ENCODE results near the gene MAML2. TPM values are rescaled to one million over a fixed set of nuclear protein-coding genes. Genes with fewer than 3 reads are reported as not detected.

The MAML2 gene
- total and polyA plus RNA-seq, 2 of the 8 experiments (the other 6 are each of a cell fraction or from before 2014, with no cell fraction given): 3.8 to 6.6 TPM

DNA sequence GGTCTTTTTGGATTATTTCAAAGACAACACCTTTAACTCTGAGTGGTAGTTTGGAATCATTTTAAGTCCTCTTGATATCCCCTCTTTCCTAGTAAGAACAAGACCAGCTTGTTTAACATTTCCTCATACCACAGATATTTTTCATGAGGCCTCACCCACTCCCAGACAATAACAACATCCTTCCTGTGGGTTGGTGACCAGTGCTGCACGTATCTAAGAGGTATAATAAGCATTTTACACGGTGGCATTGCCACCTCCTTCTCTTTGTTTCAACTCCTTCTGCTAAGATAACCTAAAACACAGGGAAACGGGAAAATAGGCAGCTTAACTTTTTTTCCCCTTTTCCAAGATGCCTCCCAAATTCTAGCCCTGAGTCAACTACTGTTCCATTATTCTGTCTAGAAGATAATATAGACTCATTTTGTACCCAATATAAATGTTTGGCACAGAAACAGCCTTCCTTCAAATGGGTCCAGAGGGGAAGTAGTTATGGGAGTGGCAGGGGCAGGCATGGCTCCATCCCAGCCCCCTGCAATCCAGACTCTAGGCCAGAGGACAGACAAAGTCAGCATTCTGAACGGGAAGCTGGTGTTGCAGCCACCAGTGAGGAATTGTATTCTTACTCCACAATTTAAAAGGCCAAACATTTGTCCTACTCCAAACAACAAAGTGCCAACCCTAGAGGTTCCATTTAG is 28.5 kb downstream of the MAML2 start:
- H3K79me2 ChIP-seq (ENCODE audit: control insufficient read depth in 1 of 2, insufficient read depth in 2 of 2, low read length in 2 of 2): no peaks in the 10 kb centered on the region
- no peak overlapping the region for H2BK20ac ChIP-seq (ENCODE audit: low read length)
- H3K56ac ChIP-seq (replicated peaks; ENCODE audit: insufficient read length, low read depth, low read length): no peak overlapping the region
- FAIRE-seq (no peak), DNase-seq (ENCODE audit: low read depth in 1 of 2, low spot score in 2 of 2) (no peak)
- no peak overlapping the region for H3K18ac ChIP-seq (ENCODE audit: extremely low read depth, low read length)
- no peak overlapping the region for H3K4me3 ChIP-seq (ENCODE audit: extremely low read depth in 1 of 4, insufficient read depth in 2 of 4, low read depth in 3 of 4, low read length in 4 of 4)
- CTCF ChIA-PET (ENCODE audit: partially characterized antibody): interaction anchor here (0.7 to 0.9 kb wide), 3 partner anchors 28 to 34 kb away, joined by 3 to 4 read pairs (median 3); partner anchors contain the start of gene MAML2
- H2BK120ac ChIP-seq (replicated peaks; ENCODE audit: low read depth, low read length): no peak overlapping the region
- H3K79me1 ChIP-seq (ENCODE audit: low read depth, low read length): no peaks in the 10 kb centered on the region; the same call in 1 of the 2 replicates
- H2BK12ac ChIP-seq (ENCODE audit: low read depth, low read length): no peak overlapping the region
- H2BK5ac ChIP-seq (ENCODE audit: low read depth, low read length): no peak overlapping the region
- H3K23me2 ChIP-seq (ENCODE audit: low read depth, low read length): no peaks in the 10 kb centered on the region
- H2AFZ ChIP-seq (ENCODE audit: low read length): no peak overlapping the region
- H3K36me3 ChIP-seq (ENCODE audit: control insufficient read depth in 2 of 4, insufficient read depth in 4 of 4, low read length in 3 of 4): no peaks in the 10 kb centered on the region
- no peak overlapping the region for H3K4me2 ChIP-seq (ENCODE audit: insufficient read depth in 1 of 2, low read depth in 2 of 2, low read length in 2 of 2)
- no peaks in the 10 kb centered on the region for H3K27me3 ChIP-seq (replicated peaks in 1 of 4; ENCODE audit: control insufficient read depth in 3 of 4, extremely low read depth in 1 of 4, insufficient read depth in 3 of 4, low read length in 3 of 4)
- no peak overlapping the region for H2AK5ac ChIP-seq (ENCODE audit: low read depth, low read length)
- H3K9ac ChIP-seq (replicated peaks in 1 of 4; ENCODE audit: extremely low read depth in 1 of 4, low read depth in 3 of 4, low read length in 3 of 4): no peak overlapping the region
- no peaks in the 10 kb centered on the region for H3K9me3 ChIP-seq (ENCODE audit: insufficient read depth in 2 of 2, low read depth in 1 of 2, low read length in 1 of 2)
- no peak overlapping the region for H3K27ac ChIP-seq (ENCODE audit: low read depth, low read length)
- WGBS, 2 experiments (ENCODE audit: extremely low coverage in 1 of 2, insufficient coverage in 1 of 2, insufficient read length in 1 of 2, insufficient replicate concordance in 2 of 2, low coverage in 1 of 2, low lambda C conversion rate in 2 of 2, missing lambda C conversion rate in 1 of 2): 93% methylated on average over 4 of the region's 4 CpGs; no CpG with 5 or more reads in 1 of the 2 experiments
- H2BK15ac ChIP-seq (ENCODE audit: low read length): no peak overlapping the region
- no peaks in the 10 kb centered on the region for H4K20me1 ChIP-seq (replicated peaks in 1 of 2; ENCODE audit: control insufficient read depth in 1 of 2, insufficient read depth in 2 of 2, low read length in 2 of 2)
- no peak overlapping the region for H4K8ac ChIP-seq (ENCODE audit: extremely low read depth, insufficient read depth, low read length)
- H3K4me1 ChIP-seq (replicated peaks in 1 of 4; ENCODE audit: control insufficient read depth in 3 of 4, insufficient read depth in 4 of 4, low read length in 3 of 4): peaks cover 0 to 12% (median 4%) of the 10 kb centered on the region in 4 experiments; a peak in 2 of 7 replicates
- no peak overlapping the region for H3K4ac ChIP-seq (replicated peaks; ENCODE audit: insufficient read length, low read depth, low read length)
- POLR2A ChIA-PET (ENCODE audit: partially characterized antibody): no interaction called here
- no peak overlapping the region for H4K91ac ChIP-seq (replicated peaks; ENCODE audit: insufficient read length, low read length)
- H3K14ac ChIP-seq (ENCODE audit: insufficient read length): no peak overlapping the region
- no peak overlapping the region for H4K5ac ChIP-seq (ENCODE audit: insufficient read length, low read depth, low read length)
- no peak overlapping the region for H3K23ac ChIP-seq (ENCODE audit: insufficient read length)
- no peak for TF ChIP-seq KDM1A (IDR thresholded peaks at IDR 0.05; ENCODE audit: borderline replicate concordance, low read length)
- no peak for TF ChIP-seq SRF (IDR thresholded peaks at IDR 0.05; ENCODE audit: low read depth, low read length)
- TF ChIP-seq EGR1 (IDR thresholded peaks at IDR 0.05; ENCODE audit: borderline replicate concordance, low read depth, low read length): no peak
- no peak for TF ChIP-seq BCL11A (IDR thresholded peaks at IDR 0.05; ENCODE audit: low read depth in 2 of 2, low read length in 2 of 2)
- TF ChIP-seq, protein P1, sequence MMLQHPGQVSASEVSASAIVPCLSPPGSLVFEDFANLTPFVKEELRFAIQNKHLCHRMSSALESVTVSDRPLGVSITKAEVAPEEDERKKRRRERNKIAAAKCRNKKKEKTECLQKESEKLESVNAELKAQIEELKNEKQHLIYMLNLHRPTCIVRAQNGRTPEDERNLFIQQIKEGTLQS (IDR thresholded peaks at IDR 0.05; ENCODE audit: insufficient read depth, low read depth, low read length): no peak
- TF ChIP-seq MAFK (IDR thresholded peaks at IDR 0.05; ENCODE audit: low read depth, low read length): no peak
- TF ChIP-seq, protein P2, sequence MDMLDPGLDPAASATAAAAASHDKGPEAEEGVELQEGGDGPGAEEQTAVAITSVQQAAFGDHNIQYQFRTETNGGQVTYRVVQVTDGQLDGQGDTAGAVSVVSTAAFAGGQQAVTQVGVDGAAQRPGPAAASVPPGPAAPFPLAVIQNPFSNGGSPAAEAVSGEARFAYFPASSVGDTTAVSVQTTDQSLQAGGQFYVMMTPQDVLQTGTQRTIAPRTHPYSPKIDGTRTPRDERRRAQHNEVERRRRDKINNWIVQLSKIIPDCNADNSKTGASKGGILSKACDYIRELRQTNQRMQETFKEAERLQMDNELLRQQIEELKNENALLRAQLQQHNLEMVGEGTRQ (IDR thresholded peaks at IDR 0.05; ENCODE audit: low read length): no peak
- TF ChIP-seq SIN3A (conservative IDR thresholded peaks at IDR 0.05 in 1 of 2, IDR thresholded peaks at IDR 0.05 in 1 of 2; ENCODE audit: low read depth in 1 of 2, low read length in 2 of 2): no peak
- TF ChIP-seq POLR2AphosphoS5 (IDR thresholded peaks at IDR 0.05; ENCODE audit: low read depth, low read length): no peak
- TF ChIP-seq RBBP5 (IDR thresholded peaks at IDR 0.05; ENCODE audit: borderline replicate concordance, low read depth, low read length): no peak
- TF ChIP-seq CBX5 (IDR thresholded peaks at IDR 0.05; ENCODE audit: low read depth, low read length): no peak
